Stomach (tissue), 4 donors: Measurements from ENCODE around the gene ZNF524.

Source experiments
- POLR2A ChIP-seq, 4 donors: fragments of 450-650 bp; IDR thresholded peaks; one replicate each; pipeline ENCODE4 v1.6.1; 2016; ENCODE audit warnings: antibody characterized with exemption in 4 of 4, control low read depth in 2 of 4, mild to moderate bottlenecking in 1 of 4, moderate library complexity in 1 of 4
- TF ChIP-seq, protein P1 (sequence below), 7 experiments: fragments of 450-650 bp in 4 of 7; fragments of 200-600 bp in 3 of 7; sonication (generic) in 3 of 7; IDR thresholded peaks; one replicate each; pipeline ENCODE4 v1.5.1; 2016 to 2019; ENCODE audit warnings: antibody characterized with exemption in 7 of 7, control low read depth in 2 of 7, mild to moderate bottlenecking in 1 of 7

DNA sequence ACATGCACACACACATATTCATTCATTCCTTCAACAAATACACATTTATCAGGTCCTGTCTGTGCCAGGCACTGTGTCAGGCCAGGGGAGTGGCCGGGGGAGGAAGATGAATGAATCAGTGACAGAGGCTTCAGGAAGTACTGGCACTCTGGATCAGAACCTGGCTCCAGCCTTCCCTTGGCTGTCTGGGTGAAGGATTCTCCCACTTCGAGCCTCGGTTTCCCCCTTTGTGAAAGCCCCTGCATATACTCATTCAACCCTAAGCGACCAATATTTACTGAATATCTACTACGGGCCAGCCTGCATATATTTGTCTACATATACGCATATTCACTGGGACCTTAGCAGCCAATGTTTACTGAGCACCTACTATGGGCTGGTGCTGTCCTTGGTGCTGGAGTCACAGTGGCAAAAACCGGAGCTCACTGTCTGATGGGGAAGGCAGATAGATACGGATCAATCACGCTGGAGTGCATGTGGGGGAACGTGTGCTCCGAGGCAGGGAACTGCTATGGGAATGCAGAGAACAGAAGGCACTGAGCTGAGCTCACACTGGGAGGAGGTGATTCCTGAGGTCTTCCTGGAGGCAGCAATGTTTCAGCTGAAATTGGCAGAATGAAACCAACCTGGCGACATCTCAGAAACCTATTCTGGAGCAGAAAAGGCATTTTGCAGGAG is 18.8 kb upstream of the ZNF524 start:
- TF ChIP-seq, protein P1, sequence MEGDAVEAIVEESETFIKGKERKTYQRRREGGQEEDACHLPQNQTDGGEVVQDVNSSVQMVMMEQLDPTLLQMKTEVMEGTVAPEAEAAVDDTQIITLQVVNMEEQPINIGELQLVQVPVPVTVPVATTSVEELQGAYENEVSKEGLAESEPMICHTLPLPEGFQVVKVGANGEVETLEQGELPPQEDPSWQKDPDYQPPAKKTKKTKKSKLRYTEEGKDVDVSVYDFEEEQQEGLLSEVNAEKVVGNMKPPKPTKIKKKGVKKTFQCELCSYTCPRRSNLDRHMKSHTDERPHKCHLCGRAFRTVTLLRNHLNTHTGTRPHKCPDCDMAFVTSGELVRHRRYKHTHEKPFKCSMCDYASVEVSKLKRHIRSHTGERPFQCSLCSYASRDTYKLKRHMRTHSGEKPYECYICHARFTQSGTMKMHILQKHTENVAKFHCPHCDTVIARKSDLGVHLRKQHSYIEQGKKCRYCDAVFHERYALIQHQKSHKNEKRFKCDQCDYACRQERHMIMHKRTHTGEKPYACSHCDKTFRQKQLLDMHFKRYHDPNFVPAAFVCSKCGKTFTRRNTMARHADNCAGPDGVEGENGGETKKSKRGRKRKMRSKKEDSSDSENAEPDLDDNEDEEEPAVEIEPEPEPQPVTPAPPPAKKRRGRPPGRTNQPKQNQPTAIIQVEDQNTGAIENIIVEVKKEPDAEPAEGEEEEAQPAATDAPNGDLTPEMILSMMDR (IDR thresholded peaks at IDR 0.05): no peak
- TF ChIP-seq POLR2A (IDR thresholded peaks at IDR 0.05): no peak
